Nephron progenitor cell (in vitro differentiated cells): ENCODE results near the gene SMCO1.

ENCODE experiments used
- DNase-seq: peaks from one replicate; pipeline ENCODE4 v3.0.0; 2021
- H3K27ac Mint-ChIP-seq: 2 replicates; pipeline ENCODE4 v1.8.0; 2021; ENCODE audit warnings: mild to moderate bottlenecking, moderate library complexity, mixed read lengths
- H3K27me3 Mint-ChIP-seq: 2 replicates; pipeline ENCODE4 v1.8.0; 2021; ENCODE audit warnings: mild to moderate bottlenecking, low read depth, mixed read lengths; ENCODE audit not compliant: poor library complexity
- H3K36me3 Mint-ChIP-seq: 2 replicates; pipeline ENCODE4 v1.8.0; 2021; ENCODE audit warnings: low read depth, mixed read lengths
- H3K4me1 Mint-ChIP-seq: 2 replicates; pipeline ENCODE4 v1.8.0; 2021; ENCODE audit warnings: mixed read lengths
- H3K4me3 Mint-ChIP-seq: 2 replicates; pipeline ENCODE4 v1.8.0; 2021; ENCODE audit warnings: mild to moderate bottlenecking, moderate library complexity, mixed read lengths
- H3K9me3 Mint-ChIP-seq: 2 replicates; pipeline ENCODE4 v1.8.0; 2021; ENCODE audit warnings: mild to moderate bottlenecking, moderate library complexity, mixed read lengths
- TF ChIP-seq, protein P1 (sequence below): fragments of 200-600 bp; sonication (generic); IDR thresholded peaks from 2 replicates; pipeline ENCODE4 v1.5.0; 2021; ENCODE audit warnings: antibody characterized with exemption

SMCO1 gene

DNA sequence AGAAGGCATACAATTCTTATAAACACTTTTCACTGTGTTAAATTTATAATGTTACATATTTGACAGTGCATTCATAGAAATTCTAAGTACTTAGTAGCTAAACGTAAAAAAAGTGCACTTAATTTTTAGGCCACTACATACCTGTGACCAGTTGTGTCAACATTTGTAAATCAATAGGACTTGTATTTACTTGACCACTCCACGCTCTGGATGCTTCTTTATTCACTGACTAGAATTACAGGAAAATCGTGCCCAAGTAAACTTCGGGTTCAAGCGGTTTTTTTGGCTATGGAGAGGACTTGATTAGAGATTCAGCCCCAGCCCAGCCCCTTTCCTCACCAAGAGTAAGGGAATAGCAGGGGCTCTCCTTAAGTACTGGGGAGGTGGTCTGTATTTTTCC is 31.4 kb upstream of the SMCO1 start:
- H3K4me1 Mint-ChIP-seq, result no peaks in the 10 kb centered on the region
- DNase-seq, result no peak
- no peak overlapping the region for H3K27ac Mint-ChIP-seq
- peaks cover 6% of the 10 kb centered on the region for H3K27me3 Mint-ChIP-seq
- peaks cover 16% of the 10 kb centered on the region for H3K36me3 Mint-ChIP-seq
- H3K4me3 Mint-ChIP-seq, result no peak overlapping the region
- TF ChIP-seq, protein P1, sequence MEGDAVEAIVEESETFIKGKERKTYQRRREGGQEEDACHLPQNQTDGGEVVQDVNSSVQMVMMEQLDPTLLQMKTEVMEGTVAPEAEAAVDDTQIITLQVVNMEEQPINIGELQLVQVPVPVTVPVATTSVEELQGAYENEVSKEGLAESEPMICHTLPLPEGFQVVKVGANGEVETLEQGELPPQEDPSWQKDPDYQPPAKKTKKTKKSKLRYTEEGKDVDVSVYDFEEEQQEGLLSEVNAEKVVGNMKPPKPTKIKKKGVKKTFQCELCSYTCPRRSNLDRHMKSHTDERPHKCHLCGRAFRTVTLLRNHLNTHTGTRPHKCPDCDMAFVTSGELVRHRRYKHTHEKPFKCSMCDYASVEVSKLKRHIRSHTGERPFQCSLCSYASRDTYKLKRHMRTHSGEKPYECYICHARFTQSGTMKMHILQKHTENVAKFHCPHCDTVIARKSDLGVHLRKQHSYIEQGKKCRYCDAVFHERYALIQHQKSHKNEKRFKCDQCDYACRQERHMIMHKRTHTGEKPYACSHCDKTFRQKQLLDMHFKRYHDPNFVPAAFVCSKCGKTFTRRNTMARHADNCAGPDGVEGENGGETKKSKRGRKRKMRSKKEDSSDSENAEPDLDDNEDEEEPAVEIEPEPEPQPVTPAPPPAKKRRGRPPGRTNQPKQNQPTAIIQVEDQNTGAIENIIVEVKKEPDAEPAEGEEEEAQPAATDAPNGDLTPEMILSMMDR, result no peak
- H3K9me3 Mint-ChIP-seq, result peaks cover 57% of the 10 kb centered on the region

DNA sequence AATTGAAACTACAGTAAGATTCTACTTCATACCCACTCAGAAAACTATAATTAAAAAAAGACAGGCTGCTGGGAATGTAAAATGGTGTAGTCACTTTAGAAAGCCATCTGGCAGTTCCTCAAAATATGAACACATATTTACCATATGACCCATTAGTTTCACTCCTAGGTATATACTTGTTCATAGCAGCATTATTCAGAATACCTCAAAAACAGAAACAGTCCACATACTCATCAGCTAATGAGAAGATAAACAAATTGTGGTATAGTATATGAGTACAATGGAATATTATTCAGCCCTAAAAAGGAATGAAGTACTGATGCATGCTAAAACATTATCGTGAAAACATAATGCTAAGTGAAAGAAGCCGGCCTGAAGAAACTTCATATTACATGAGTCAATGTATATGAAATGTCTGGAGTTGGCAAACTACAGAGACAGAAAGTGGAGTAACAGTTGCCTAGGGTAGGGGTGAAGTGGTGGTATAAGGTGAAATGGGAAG is 29.4 kb upstream of the SMCO1 start:
- no peak for DNase-seq
- TF ChIP-seq, protein P1, result no peak
- Mint-ChIP-seq H3K4me3 (no peak overlapping the region), H3K36me3 (peaks cover 6% of the 10 kb centered on the region), H3K27me3 (peaks cover 9% of the 10 kb centered on the region), H3K4me1 (no peaks in the 10 kb centered on the region), H3K9me3 (peaks cover 39% of the 10 kb centered on the region), H3K27ac (no peak overlapping the region)

DNA sequence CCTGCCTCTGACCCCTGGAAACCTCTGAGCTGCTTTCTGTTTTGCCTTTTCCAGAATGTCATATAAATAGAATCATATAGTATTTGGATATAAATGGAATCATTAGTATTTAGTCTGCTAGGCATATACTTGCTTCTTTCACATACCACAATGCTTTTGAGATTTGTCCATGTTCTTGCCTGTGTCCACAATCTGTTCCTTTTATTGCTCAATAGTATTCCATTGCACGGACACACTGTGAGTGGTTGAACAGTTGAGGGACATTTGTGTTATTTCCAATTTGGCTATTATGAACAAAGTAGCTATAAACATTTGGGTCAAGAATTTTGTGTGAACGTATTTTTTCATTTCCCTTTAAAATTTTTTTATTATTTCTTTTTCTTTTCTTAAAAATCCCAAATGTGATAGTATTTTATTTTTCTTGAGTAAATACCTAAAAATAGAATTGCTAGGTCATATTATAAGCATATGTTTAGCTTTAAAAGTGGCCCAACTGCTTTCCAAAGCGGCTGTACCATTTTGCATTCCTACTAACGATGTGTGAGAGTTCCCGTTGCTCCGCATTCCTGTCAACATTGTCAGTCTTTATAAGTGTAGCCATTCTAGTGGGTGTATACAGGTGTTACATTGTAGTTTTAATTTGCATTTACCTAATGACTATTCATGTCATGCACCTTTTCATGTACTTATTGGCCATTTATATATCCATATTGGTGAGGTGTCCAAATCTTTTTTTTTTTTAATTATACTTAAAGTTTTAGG is 26.7 kb upstream of the SMCO1 start:
- Mint-ChIP-seq H3K4me3 (no peak overlapping the region), H3K36me3 (no peaks in the 10 kb centered on the region), H3K27ac (no peak overlapping the region), H3K4me1 (no peaks in the 10 kb centered on the region), H3K27me3 (peaks cover 16% of the 10 kb centered on the region), H3K9me3 (peaks cover 15% of the 10 kb centered on the region)
- TF ChIP-seq, protein P1, result no peak
- DNase-seq, result no peak

DNA sequence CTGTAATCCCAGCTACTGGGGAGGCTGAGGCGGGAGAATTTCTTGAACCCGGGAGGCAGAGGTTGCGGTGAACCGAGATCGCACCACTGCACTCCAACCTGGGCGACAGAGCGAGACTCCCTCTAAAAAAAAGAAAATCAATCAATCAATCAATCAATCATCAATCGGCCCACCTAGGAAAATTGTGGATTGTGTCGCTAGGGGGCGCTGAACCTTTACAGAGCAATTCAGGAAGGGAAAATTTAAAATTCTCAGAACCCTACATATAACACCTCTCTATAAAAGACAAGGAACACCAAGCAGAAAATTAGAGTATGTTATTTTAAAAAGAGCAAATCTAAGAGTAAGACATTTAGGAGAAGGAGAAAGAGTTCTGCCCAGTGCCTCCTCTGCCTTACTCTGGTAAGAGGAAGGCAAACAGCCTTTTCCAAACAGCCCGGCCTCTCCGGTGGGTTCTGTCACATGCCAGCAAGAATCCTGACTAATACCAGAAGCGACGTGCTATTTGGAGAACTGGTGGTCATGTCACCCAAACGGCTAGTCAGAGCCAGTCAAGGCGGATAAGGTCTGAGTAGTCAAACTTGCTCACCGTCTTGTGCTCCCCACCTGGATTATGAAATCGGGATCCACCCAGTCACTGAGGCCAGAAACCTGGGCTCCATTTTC is 22.3 kb upstream of the SMCO1 start:
- Mint-ChIP-seq H3K27me3 (peaks cover 31% of the 10 kb centered on the region), H3K4me3 (no peak overlapping the region), H3K4me1 (no peaks in the 10 kb centered on the region), H3K27ac (no peak overlapping the region), H3K9me3 (peaks cover 9% of the 10 kb centered on the region), H3K36me3 (no peaks in the 10 kb centered on the region)
- peak; percentile 67 for DNase-seq
- TF ChIP-seq, protein P1, result peak; percentile 69

DNA sequence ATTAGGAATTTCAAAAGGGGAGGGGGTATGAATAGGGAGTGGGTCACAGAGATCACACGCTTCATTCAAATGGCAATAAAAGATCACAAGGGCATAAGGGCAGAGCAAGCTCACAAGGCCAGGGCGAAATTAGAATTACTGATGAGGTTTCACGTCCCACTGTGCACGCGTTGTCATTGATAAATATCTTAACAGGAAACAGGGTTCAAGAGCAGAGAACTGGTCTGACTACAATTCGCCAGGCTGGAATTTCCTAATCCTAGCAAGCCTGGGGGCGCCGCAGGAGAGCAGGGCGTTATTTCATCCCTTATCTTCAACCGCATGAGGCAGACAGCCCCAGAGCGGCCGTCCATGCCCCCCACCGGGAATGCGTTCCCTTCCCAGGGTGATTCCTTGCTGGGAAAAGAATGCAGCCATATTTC is 18.1 kb upstream of the SMCO1 start:
- peak; percentile 10 for DNase-seq
- peaks cover 39% of the 10 kb centered on the region for H3K27me3 Mint-ChIP-seq
- H3K9me3 Mint-ChIP-seq, result peaks cover 34% of the 10 kb centered on the region
- TF ChIP-seq, protein P1, result no peak
- no peaks in the 10 kb centered on the region for H3K4me1 Mint-ChIP-seq
- H3K36me3 Mint-ChIP-seq, result peaks cover 8% of the 10 kb centered on the region
- no peak overlapping the region for H3K4me3 Mint-ChIP-seq
- no peak overlapping the region for H3K27ac Mint-ChIP-seq
